Mucosa of descending colon (tissue), 3 donors: ENCODE measurements around the gene CSNK2A3. TPM values are rescaled to one million over a fixed set of nuclear protein-coding genes. Genes with fewer than 3 reads are reported as not detected.

Source experiments
- ATAC-seq: fragments of 200-7000 bp; cut with Tn5 transposase; one replicate; pipeline ENCODE4 v1.9.1; 2020; ENCODE audit warnings: mild to moderate bottlenecking, moderate library complexity
- DNase-seq, 3 donors: peaks; one replicate each; pipeline ENCODE4 v3.0.0-alpha.2; 2020
- H3K36me3 ChIP-seq: fragments of 200-600 bp; one replicate; pipeline ENCODE4 v1.8.0; 2021; ENCODE audit warnings: low read depth, mild to moderate bottlenecking
- H3K4me1 ChIP-seq: fragments of 200-600 bp; one replicate; pipeline ENCODE4 v1.8.0; 2021; ENCODE audit warnings: low read depth, mild to moderate bottlenecking
- H3K4me3 ChIP-seq: fragments of 200-600 bp; one replicate; pipeline ENCODE4 v1.8.0; 2021; ENCODE audit warnings: mild to moderate bottlenecking
- H3K9me3 ChIP-seq: fragments of 200-600 bp; one replicate; pipeline ENCODE4 v1.8.0; 2021; ENCODE audit warnings: mild to moderate bottlenecking
- CTCF ChIP-seq: fragments of 200-600 bp; IDR thresholded peaks from one replicate; pipeline ENCODE4 v1.8.0; 2022; ENCODE audit warnings: antibody characterized with exemption, mild to moderate bottlenecking
- intact Hi-C, 2 donors: fragments of 100-400 bp; cut with DNase I in 1 of 2; cut with micrococcal nuclease in 1 of 2; formaldehyde crosslinking; loops; one replicate each; pipeline versions ENCODE4 v1.11.0 to v1.11.1; 2022; cut with DNase I, micrococcal nuclease
- total RNA-seq, 3 donors: library from RNA; stranded (reverse); fragmentation: NEBNext Ultra II Directional in 2 of 3; extraction: Animal tissue kit (Norgen Biotek cat#: 25700) in 2 of 3; gene quantifications; one replicate each; pipeline versions ENCODE4 v1.2.1 to v1.2.4, GENCODE V29; 2021 to 2023
- donor health status: DM: no; HTN: no; CAD: no; lungs with moderate emphysema.
- donor health status: DM: no; HTN: no; CAD: no.
- donor health status: DM: no; HTN: yes; CAD: no.

CSNK2A3 gene
- total RNA-seq, 3 donors from 2014 or later, result 0.43 to 2.1 TPM; not detected in 1

GRCh38 chr11:11351042-11351586 lies 1.9 kb downstream of the CSNK2A3 start:
- intact Hi-C loops, result no loop called here
- DNase-seq, result no peak
- Histone ChIP-seq H3K36me3 (no peaks in the 10 kb centered on the region), H3K9me3 (no peaks in the 10 kb centered on the region), H3K4me1 (no peaks in the 10 kb centered on the region), H3K4me3 (no peak overlapping the region)
- TF ChIP-seq CTCF, result no peak
- no peak for ATAC-seq

GRCh38 chr11:11349870-11350337 lies 3.1 kb downstream of the CSNK2A3 start:
- TF ChIP-seq CTCF, result no peak
- Histone ChIP-seq H3K4me3 (no peak overlapping the region), H3K9me3 (no peaks in the 10 kb centered on the region), H3K36me3 (no peaks in the 10 kb centered on the region), H3K4me1 (no peaks in the 10 kb centered on the region)
- peak; percentile 57 for ATAC-seq
- DNase-seq, result peak in 1 of 3 donors; percentile 13
- intact Hi-C loops, result no loop called here

DNA sequence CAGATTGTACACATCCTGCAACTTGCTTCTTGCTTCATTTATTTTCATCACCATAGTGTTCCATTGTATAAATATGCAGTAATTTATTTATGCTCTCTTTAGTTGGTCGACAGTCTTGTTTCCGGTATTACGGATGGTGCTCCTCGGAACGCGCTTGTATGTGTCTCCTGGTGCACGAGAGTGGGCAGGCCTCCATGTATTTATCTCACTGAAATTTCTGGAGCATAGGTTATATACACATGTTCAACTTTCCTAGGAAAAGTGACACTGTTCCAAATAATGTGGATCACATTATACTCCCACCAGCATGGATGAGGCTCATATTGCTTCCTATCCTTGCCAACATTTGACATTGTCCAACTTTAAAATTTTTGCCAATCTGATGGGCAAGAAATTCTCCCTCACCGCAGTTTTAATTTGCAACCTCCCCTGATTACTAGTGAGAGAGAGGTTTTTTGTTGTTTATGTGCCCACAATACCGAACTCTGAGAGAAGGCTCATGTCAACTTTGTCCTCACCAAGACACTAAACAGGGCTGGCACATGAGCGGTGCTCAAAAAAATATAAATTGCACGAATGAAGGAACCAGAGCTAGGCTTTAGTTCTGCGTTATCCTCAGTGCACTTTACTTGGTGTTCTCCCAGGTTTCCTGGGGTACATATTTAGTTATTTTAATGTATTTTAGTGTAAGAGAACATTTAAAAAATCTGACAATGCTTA lies 3.8 kb downstream of the CSNK2A3 start:
- Histone ChIP-seq H3K9me3 (no peaks in the 10 kb centered on the region), H3K36me3 (no peaks in the 10 kb centered on the region), H3K4me3 (no peak overlapping the region), H3K4me1 (no peaks in the 10 kb centered on the region)
- ATAC-seq (no peak), DNase-seq (no peak)
- TF ChIP-seq CTCF, result no peak
- intact Hi-C loops, result no loop called here

DNA sequence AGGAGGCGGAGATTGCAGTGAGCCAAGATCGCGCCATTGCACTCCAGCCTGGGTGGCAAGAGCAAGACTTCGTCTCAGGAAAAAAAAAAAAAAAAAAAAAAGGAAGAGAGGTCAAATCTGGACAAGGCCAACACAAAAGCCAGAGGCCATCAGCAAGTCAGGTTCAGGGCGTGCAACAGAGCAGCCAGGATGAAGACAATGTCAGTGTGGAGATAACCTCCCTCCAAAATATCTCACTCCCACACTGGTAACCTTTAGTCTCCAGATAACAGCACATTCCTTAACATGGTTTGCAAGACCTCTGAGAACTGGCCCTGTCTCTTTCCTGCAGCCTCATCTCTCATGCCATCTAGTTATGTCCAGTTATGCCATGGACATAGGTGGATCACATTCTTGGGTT lies 4.7 kb downstream of the CSNK2A3 start:
- DNase-seq (no peak), ATAC-seq (no peak)
- Histone ChIP-seq H3K9me3 (no peaks in the 10 kb centered on the region), H3K4me1 (no peaks in the 10 kb centered on the region), H3K4me3 (no peak overlapping the region), H3K36me3 (no peaks in the 10 kb centered on the region)
- intact Hi-C loops, result no loop called here
- no peak for TF ChIP-seq CTCF

DNA sequence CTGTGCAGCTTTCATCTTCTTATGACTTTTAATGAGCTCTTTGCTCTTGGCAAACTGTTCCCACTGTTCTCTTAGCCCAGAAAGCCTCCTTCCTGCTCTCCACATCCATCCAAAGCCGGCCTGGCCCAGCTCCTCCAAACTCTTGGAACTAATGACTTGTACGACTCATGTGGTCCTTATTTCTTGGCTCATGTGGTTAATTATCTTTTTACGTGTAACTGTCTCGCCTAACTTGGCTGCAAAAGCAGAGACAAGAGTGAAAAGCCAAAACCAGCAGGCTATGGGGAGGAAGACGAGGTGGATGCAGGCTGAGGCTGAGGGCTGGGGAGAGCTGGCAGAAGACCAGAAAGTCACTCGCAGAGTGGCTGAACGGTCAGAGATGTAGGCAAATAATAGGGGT lies 5.5 kb downstream of the CSNK2A3 start:
- H3K9me3 ChIP-seq, result no peaks in the 10 kb centered on the region
- H3K4me3 ChIP-seq, result no peak overlapping the region
- DNase-seq, result peak in 1 of 3 donors; percentile 19
- H3K4me1 ChIP-seq, result no peaks in the 10 kb centered on the region
- intact Hi-C loops, result no loop called here
- H3K36me3 ChIP-seq, result no peaks in the 10 kb centered on the region
- TF ChIP-seq CTCF, result no peak
- ATAC-seq, result no peak
